Measurements from ENCODE around the gene PRCD. TPM values are rescaled to one million over a fixed set of nuclear protein-coding genes. Genes with fewer than 3 reads are reported as not detected.

Gene PRCD, protein sequence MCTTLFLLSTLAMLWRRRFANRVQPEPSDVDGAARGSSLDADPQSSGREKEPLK
- total RNA-seq (1 to 10 TPM in 7 of 9 donors, not detected in 2; 1.5 to 9.5 (median 3.0) TPM), polyA plus RNA-seq (10 to 100 TPM in 2 of 3 donors, 1 to 10 TPM in 1; 4.5 to 37.2 (median 14.3) TPM)
- long read RNA-seq, donor 1: 0 reads
- long read RNA-seq, donor 2, partial matches to known transcripts: 0 of 1 reads
- long read RNA-seq, donor 2, other reads (novel, unspliced or antisense): 0 of 1 reads
- long read RNA-seq, donor 3: 0 reads
- long read RNA-seq, donor 4: 0 reads
- long read RNA-seq, donor 5, partial matches to known transcripts: 1 of 1 reads
- long read RNA-seq, donor 5, other reads (novel, unspliced or antisense): 0 of 1 reads
- long read RNA-seq, donor 6, partial matches to known transcripts: 2 of 2 reads
- long read RNA-seq, donor 6, other reads (novel, unspliced or antisense): 0 of 2 reads
- long read RNA-seq, donor 7: 0 reads
- long read RNA-seq, donor 8: 0 reads
- long read RNA-seq, donor 9: 0 reads
- long read RNA-seq, donor 10, partial matches to known transcripts: 0 of 1 reads
- long read RNA-seq, donor 10, other reads (novel, unspliced or antisense): 0 of 1 reads

DNA sequence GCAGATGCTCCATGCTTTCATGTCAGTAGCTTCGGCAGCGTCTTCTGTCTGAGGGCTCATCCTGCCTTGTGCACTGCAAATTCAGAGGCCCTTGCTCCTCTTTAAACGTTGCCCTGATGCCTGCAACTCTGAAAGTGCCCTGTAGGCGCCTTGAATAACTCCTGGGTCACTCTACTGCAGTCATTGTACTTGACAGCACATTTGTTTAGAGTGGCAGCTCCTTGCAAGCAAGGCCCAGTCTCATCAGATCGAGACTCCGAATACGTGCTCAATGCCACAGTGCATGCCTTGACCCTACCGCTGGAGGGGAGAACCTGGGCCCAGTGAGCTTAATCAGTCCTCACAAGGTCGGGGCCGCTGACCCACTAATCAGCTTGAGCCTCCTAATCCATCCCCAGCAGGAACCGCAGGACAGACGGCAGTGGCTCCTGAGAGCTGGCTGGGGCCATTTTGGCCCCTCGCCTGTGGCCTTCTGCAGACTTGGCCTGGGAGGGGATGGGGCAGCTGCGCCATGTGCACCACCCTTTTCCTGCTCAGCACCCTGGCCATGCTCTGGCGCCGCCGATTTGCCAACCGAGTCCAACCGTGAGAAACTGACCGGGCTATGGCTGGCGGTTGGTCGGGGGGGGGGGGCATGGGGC, at the start of gene PRCD:
Gene PRCD (plus strand): TSS at position 414 of the 641 bp plus-strand sequence. CDS start 98 bp downstream, at position 512.
- H3K27me3 ChIP-seq: peaks cover 9% of the 10 kb centered on the region
- H3K27ac ChIP-seq: peak within 1 kb of the TSS in 2 of 5 donors; percentile 46 to 64
- peaks cover 17 to 47% of the 10 kb centered on the region in 2 donors for H3K4me1 ChIP-seq (replicated peaks in 1 of 2)
- TF ChIP-seq, protein P1, sequence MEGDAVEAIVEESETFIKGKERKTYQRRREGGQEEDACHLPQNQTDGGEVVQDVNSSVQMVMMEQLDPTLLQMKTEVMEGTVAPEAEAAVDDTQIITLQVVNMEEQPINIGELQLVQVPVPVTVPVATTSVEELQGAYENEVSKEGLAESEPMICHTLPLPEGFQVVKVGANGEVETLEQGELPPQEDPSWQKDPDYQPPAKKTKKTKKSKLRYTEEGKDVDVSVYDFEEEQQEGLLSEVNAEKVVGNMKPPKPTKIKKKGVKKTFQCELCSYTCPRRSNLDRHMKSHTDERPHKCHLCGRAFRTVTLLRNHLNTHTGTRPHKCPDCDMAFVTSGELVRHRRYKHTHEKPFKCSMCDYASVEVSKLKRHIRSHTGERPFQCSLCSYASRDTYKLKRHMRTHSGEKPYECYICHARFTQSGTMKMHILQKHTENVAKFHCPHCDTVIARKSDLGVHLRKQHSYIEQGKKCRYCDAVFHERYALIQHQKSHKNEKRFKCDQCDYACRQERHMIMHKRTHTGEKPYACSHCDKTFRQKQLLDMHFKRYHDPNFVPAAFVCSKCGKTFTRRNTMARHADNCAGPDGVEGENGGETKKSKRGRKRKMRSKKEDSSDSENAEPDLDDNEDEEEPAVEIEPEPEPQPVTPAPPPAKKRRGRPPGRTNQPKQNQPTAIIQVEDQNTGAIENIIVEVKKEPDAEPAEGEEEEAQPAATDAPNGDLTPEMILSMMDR (IDR thresholded peaks at IDR 0.05): peak in 1 of 6 experiments; percentile 12
- no peak for TF ChIP-seq POLR2A (IDR thresholded peaks at IDR 0.05)
- H3K9me3 ChIP-seq (replicated peaks in 1 of 3): no peaks in the 10 kb centered on the region
- DNase-seq: peak in 2 of 7 donors; percentile 22 to 51
- intact Hi-C loops (cut with DNase I): no loop called here
- H3K4me3 ChIP-seq: peak within 1 kb of the TSS in 1 of 4 donors; percentile 37
- 72 to 79% (median 73%) methylated on average over 11 to 22 of the region's 22 CpGs for WGBS, 4 donors
- H3K36me3 ChIP-seq (replicated peaks in 1 of 2): no peaks in the 10 kb centered on the region

DNA sequence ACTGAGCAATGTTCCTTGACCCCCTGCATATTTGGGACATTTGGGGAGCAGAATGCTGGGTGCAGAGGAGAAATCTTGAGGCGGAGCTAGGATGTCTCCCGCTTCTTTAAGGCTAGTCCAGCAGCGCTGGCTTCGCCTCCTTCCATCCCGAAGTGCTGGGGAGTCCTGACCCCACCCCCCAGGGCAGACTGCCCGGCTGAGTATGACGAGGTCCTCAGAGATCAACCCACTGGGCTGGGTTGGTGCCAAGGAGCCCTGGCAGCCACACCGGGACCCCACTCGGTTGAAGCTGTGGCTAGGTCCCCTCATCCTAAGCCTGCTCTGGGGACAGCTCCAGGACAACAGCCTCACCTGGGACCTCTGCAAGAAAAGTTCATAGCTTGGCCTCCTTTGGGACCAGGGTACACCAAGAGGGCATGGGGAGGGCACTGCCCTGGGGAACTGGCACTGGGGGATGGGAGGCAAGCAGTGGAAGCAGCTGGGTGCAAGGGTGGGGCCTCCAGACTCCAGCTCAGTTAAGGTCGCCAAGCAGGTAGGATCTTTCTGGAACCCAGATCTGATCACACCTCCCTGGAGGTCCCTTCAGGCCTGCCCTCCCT, 49.6 kb upstream of the PRCD start:
- Histone ChIP-seq H3K4me1 (replicated peaks in 1 of 2) (peaks cover 0 to 25% of the 10 kb centered on the region in 2 donors), H3K4me3 (no peak overlapping the region), H3K27me3 (no peaks in the 10 kb centered on the region), H3K36me3 (replicated peaks in 1 of 2) (no peaks in the 10 kb centered on the region), H3K27ac (peak overlapping the region in 3 of 5 donors; percentile 28 to 95 (median 92)), H3K9me3 (replicated peaks in 1 of 3) (no peaks in the 10 kb centered on the region)
- TF ChIP-seq, protein P1 (IDR thresholded peaks at IDR 0.05): no peak
- no peak for TF ChIP-seq POLR2A (IDR thresholded peaks at IDR 0.05)
- DNase-seq: peak in 1 of 7 donors; percentile 46
- WGBS, 4 donors: 74 to 83% (median 79%) methylated on average over 6 to 10 of the region's 10 CpGs
- intact Hi-C loops (cut with DNase I): no loop called here

DNA sequence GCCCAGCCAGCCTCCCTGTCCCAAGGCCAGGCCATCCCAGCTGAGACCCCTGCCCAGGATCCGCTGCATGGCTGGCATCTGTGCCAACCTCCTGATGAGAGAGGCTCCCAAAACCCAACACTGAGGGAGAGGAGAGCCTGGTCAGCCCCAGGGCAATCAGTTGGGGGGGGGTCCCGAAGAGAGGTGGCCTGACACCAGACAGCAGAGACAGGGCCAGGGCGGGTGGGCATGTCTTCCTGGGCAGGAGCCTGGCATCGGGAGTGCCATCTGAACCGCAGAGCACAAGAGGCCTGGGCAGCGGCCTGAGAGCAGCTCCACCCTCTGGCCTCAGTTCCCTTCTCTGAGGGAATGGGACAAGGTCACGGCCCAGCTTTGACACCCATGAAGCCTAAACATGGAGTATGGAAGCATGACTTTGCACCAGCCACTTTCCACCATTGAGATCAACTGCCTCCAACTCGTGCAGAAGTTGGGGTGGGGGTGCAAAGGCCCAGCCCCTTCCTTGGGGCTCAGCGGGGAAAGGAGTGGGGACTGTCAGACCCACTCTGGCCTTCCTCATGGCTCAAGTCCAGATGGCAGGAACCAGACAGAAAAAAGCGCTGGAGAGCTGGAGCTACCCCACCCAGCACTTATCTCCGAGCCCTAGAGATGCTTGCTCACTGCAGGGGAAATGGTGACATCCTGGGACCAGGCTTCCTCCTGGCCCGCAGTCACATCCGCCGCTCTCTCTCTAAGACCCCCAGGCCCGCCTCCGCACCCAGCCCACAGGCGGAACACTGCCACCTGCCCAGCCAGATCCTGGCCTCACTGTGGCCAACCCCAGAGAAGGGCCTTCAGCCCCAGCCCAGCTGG, 48.3 kb upstream of the PRCD start:
- H3K27ac ChIP-seq: peak overlapping the region; percentile 28 to 95 (median 50)
- intact Hi-C loops (cut with DNase I): no loop called here

More for the DNA sequence above, 48.3 kb upstream of the PRCD start:
- Histone ChIP-seq H3K9me3 (replicated peaks in 1 of 3) (no peaks in the 10 kb centered on the region), H3K4me1 (replicated peaks in 1 of 2) (peaks cover 0 to 25% of the 10 kb centered on the region in 2 donors), H3K27me3 (no peaks in the 10 kb centered on the region), H3K36me3 (replicated peaks in 1 of 2) (no peaks in the 10 kb centered on the region), H3K4me3 (no peak overlapping the region)
- 73 to 93% (median 79%) methylated on average over 6 to 17 of the region's 17 CpGs for WGBS, 4 donors
- DNase-seq: peak in 1 of 7 donors; percentile 41
- TF ChIP-seq POLR2A (IDR thresholded peaks at IDR 0.05): no peak

All from adrenal gland (tissue), 19 donors.